Measurements from ENCODE around the gene ACIN1. TPM values are rescaled to one million over a fixed set of nuclear protein-coding genes. Genes with fewer than 3 reads are reported as not detected.

ACIN1 gene
- total RNA-seq, 2 experiments from 2014 or later, result 152 to 156 TPM

DNA sequence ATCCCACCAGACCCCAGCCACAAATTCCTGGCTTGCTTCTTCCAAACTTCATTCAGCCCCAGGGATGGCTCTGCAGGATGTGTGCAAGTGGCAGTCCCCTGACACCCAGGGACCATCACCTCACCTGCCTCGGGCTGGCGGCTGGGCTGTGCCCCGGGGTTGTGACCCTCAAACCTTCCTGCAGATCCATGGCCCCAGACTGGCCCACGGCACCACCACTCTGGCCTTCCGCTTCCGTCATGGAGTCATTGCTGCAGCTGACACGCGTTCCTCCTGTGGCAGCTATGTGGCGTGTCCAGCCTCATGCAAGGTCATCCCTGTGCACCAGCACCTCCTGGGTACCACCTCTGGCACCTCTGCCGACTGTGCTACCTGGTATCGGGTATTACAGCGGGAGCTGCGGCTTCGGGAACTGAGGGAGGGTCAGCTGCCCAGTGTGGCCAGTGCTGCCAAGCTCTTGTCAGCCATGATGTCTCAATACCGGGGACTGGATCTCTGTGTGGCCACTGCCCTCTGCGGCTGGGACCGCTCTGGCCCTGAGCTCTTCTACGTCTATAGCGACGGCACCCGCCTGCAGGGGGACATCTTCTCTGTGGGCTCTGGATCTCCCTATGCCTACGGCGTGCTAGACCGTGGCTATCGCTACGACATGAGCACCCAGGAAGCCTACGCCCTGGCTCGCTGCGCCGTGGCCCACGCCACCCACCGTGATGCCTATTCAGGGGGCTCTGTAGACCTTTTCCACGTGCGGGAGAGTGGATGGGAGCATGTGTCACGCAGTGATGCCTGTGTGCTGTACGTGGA is 52.6 kb downstream of the ACIN1 start, which contains the start of gene PSMB11:
TSS of gene PSMB11 (plus strand) at position 51 of the 804 bp plus-strand sequence. CDS start at position 65, 14 bp downstream.
- Mint-ChIP-seq H3K27ac (no peak within 1 kb of the TSS), H3K36me3 (ENCODE audit: low read depth) (no peaks in the 10 kb centered on the region), H3K9me3 (no peaks in the 10 kb centered on the region), H3K4me1 (ENCODE audit: low read depth) (no peaks in the 10 kb centered on the region), H3K4me3 (no peak within 1 kb of the TSS), H3K27me3 (ENCODE audit: low read depth) (no peaks in the 10 kb centered on the region)
- no peak for DNase-seq
- intact Hi-C loops (cut with micrococcal nuclease), result no loop called here
- CTCF ChIA-PET, result interaction anchor here (0.6 to 2.2 kb wide), 8 partner anchors 13 to 69 kb away, joined by 3 to 20 read pairs (median 4); partner anchors contain the start of gene CDH24

DNA sequence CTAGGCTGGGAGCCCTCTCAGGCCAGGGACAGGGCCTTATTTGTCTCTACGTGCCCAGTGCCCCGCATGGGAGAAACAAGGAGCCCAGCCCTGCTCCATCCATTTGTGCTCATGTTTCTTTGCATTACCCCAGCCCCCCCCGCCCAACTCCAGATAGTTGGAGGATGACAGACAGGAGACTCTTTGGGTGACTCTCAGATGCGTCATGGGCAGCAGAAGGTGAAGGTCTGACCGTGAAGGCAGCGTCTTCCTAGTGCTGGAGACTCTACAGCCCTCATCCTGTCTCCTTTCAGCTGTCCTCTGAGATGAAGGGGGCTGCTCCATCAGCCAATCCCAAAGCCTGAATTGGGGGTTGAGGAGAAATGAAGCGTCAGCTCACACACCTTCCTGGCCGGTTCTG is 53.2 kb downstream of the ACIN1 start:
- no peak for DNase-seq
- intact Hi-C loops (cut with micrococcal nuclease), result no loop called here
- no peak overlapping the region for H3K27ac Mint-ChIP-seq
- H3K9me3 Mint-ChIP-seq, result no peaks in the 10 kb centered on the region
- H3K4me1 Mint-ChIP-seq (ENCODE audit: low read depth), result no peaks in the 10 kb centered on the region
- no peaks in the 10 kb centered on the region for H3K36me3 Mint-ChIP-seq (ENCODE audit: low read depth)
- no peaks in the 10 kb centered on the region for H3K27me3 Mint-ChIP-seq (ENCODE audit: low read depth)
- CTCF ChIA-PET, result interaction anchor here (0.6 to 1.9 kb wide), 6 partner anchors 35 to 68 kb away, joined by 3 to 20 read pairs (median 4); no protein-coding TSS in a partner anchor
- H3K4me3 Mint-ChIP-seq, result no peak overlapping the region

DNA sequence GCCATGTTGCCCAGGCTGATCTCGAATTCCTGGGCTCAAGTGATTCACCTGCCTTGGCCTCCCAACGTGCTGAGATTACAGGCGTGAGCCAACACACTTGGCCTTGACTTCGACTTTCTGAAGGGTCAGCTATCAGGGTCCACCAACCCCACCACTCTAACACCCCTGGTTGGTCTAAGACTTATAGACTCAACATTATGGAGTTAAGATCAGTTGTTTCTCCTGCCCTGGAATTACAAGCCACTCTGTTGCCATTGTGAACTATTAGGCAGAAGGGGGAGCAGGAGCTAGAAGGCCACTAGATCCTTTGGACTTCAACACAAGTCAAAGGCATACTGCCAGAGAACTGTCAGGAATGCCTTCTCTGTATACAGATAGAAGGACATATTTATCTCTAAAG is 54.8 kb downstream of the ACIN1 start:
- H3K4me3 Mint-ChIP-seq, result no peak overlapping the region
- no peak overlapping the region for H3K27ac Mint-ChIP-seq
- no peaks in the 10 kb centered on the region for H3K27me3 Mint-ChIP-seq (ENCODE audit: low read depth)
- H3K36me3 Mint-ChIP-seq (ENCODE audit: low read depth), result no peaks in the 10 kb centered on the region
- no peak for DNase-seq
- peaks cover 8% of the 10 kb centered on the region for H3K4me1 Mint-ChIP-seq (ENCODE audit: low read depth)
- H3K9me3 Mint-ChIP-seq, result no peaks in the 10 kb centered on the region
- CTCF ChIA-PET, result interaction anchor here (0.6 to 1.8 kb wide), 8 partner anchors 14 to 99 kb away, joined by 3 to 6 read pairs (median 4); no protein-coding TSS in a partner anchor
- intact Hi-C loops (cut with micrococcal nuclease), result no loop called here

DNA sequence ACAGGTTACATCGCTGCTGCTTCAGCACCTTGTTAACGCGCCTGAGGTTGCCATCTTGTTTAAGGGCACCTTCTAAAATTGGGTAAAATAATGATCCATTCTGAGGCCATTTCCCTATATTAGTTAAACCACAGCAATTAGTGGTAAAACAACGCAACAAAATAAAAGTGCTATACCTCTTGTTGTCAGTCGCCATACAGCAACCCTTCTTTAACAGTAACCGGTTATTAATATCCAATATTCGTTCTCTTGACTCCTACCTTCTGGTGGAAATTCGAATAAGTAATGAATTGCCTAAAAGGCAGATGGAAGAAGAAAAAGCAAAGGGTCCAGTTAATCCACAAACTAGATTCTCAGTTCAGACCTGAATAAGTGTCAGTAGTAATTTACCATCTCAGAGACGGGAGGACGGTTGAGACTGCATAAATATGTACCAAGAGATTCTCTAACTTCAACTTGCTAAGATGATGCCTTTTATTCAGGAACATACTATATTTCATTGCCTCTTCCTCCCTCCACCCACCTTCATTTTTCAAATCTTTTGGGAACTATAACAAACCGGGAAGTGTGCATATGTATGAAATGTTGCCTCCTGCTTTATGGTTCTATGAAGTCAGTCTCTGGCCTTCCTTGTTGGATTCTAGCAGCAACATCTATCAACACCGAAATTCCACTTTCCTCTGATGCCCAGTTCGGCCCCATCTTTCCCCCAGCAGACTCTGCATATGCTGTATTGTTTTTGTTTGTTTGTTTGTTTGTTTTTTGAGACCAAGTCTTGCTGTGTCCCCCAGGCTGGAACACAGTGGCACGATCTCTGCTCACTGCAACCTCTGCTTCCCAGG is 59.4 kb downstream of the ACIN1 start:
- intact Hi-C loops (cut with micrococcal nuclease), result loop anchor here (1.0 to 2.0 kb wide), 7 partner anchors 22 to 446 kb away; partner anchors contain the start of genes CDH24, DAD1, LRP10 and OXA1L
- Mint-ChIP-seq H3K4me3 (peak overlapping the region; percentile 88), H3K4me1 (ENCODE audit: low read depth) (peaks cover 34% of the 10 kb centered on the region), H3K27ac (peak overlapping the region; percentile 96), H3K9me3 (no peaks in the 10 kb centered on the region), H3K27me3 (ENCODE audit: low read depth) (no peaks in the 10 kb centered on the region), H3K36me3 (ENCODE audit: low read depth) (peaks cover 35% of the 10 kb centered on the region)
- no peak for DNase-seq
- CTCF ChIA-PET, result interaction anchor here (2.6 kb wide), 1 partner anchor 23 kb away, joined by 10 read pairs; the partner anchor contains the start of gene CDH24

DNA sequence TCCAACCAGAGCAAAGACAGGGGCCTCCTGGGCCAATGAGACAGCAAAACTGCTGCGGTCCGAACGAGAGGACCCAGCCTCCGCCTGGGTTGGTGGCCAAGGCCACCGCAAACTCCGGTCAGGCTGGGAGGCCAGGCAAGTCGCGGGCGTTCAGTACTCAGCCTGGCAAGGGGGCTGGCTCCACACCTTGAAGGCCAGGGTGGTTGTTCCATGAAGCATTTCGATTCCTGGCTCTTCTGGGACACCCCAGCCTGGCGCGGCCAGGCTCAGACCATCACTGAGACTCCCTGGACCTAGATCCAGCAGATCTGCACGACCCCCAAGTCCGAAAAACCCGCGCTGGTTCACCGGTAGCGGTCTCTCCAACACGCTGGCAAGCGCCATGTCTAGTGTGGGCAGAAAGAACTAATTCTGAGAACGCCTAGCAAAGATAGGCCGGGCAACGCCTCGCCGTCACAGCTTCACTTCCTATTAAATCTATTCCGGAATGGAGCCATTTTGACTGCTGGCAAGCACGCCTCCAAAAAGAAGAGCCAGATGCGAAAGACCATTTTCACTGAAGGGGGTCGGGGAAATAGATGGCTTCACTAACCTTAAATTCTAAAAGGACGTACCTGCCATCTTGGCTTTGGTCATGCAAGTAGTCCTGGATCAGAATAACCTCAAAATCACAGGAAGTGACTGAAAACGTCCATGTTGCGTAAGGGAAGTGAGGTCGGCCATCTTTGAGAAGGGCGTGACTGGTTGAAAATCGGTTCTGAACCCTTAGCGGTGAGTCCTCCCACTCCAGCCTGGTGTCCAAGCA is 60.2 kb downstream of the ACIN1 start, which contains the start of gene PSMB5:
TSS of gene PSMB5 (minus strand) at position 403 of the 805 bp plus-strand sequence. CDS start at position 384, 19 bp downstream.
- Mint-ChIP-seq H3K4me1 (ENCODE audit: low read depth) (peaks cover 34% of the 10 kb centered on the region), H3K27ac (peak within 1 kb of the TSS; percentile 96), H3K4me3 (peak within 1 kb of the TSS; percentile 88), H3K36me3 (ENCODE audit: low read depth) (peaks cover 35% of the 10 kb centered on the region), H3K9me3 (no peaks in the 10 kb centered on the region), H3K27me3 (ENCODE audit: low read depth) (no peaks in the 10 kb centered on the region)
- intact Hi-C loops (cut with micrococcal nuclease), result loop anchor here (1.0 to 2.0 kb wide), 11 partner anchors 9 to 445 kb away; partner anchors contain the start of genes ACIN1, C14orf119, CDH24 and DAD1
- CTCF ChIA-PET, result interaction anchor here (0.6 to 2.6 kb wide), 5 partner anchors 24 to 83 kb away, joined by 3 to 20 read pairs (median 3); partner anchors contain the start of gene CDH24
- peak; percentile 96 for DNase-seq

DNA sequence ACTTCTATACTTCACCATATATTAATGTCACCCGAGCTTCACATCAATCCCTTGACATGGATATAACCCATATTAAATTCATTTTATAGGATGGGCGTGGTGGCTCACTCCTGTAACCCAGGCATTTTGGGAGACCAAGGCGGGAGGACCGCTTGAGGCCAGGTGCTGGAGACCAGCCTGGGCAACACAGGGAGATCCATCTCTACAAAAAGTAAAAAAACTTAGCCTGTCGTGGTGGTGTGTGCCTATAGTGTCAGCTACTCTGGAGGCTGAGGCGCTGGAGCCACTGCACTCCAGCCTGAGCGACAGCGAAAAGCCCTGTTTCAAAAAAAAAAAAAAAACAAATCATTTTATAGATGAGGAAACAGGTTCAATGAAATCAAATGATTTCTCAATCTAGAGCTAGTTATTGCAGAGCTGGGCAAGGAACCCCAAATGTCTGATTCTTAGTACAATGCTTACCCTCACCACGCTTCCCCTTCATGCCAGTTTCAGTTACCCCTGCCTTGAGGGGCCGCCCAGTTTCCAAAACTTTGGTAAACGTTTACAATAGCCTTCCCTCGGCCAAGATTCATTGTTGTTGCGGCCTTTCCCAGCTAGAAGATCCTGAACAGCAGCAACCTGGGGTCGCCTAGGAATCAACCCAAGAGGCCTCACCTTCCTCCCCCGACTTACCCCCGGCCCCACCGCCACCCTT is 61.0 kb downstream of the ACIN1 start:
- peaks cover 40% of the 10 kb centered on the region for H3K4me1 Mint-ChIP-seq (ENCODE audit: low read depth)
- CTCF ChIA-PET, result interaction anchor here (0.6 to 6.7 kb wide), 11 partner anchors 9 to 82 kb away, joined by 3 to 25 read pairs (median 4); partner anchors contain the start of gene CDH24
- peaks cover 41% of the 10 kb centered on the region for H3K36me3 Mint-ChIP-seq (ENCODE audit: low read depth)
- H3K27ac Mint-ChIP-seq, result peak overlapping the region; percentile 96
- intact Hi-C loops (cut with micrococcal nuclease), result loop anchor here (1.0 to 2.0 kb wide), 5 partner anchors 9 to 287 kb away; partner anchors contain the start of genes ACIN1, C14orf119, LRP10 and PABPN1
- no peaks in the 10 kb centered on the region for H3K9me3 Mint-ChIP-seq
- no peaks in the 10 kb centered on the region for H3K27me3 Mint-ChIP-seq (ENCODE audit: low read depth)
- H3K4me3 Mint-ChIP-seq, result peak overlapping the region; percentile 88
- DNase-seq, result no peak

DNA sequence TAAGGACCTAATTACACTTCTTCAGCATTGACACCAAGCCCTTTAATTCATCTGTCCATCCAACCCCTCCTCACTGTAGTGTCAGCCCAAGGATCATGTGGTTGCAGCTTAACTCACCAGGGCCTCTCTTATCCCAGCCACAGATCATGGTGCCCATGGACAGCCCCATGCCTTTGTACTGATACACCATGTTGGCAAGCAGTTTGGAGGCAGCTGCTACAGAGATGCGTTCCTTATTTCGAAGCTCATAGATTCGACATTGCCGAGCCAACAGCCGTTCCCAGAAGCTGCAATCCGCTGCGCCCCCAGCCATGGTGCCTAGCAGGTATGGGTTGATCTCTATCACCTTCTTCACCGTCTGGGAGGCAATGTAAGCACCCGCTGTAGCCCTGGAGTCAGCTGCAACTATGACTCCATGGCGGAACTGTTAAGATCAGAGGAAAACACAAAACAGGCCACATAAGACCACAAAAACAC is 61.6 kb downstream of the ACIN1 start:
- peak overlapping the region; percentile 96 for H3K27ac Mint-ChIP-seq
- intact Hi-C loops (cut with micrococcal nuclease), result no loop called here
- no peaks in the 10 kb centered on the region for H3K27me3 Mint-ChIP-seq (ENCODE audit: low read depth)
- CTCF ChIA-PET, result interaction anchor here (0.6 to 6.7 kb wide), 10 partner anchors 9 to 104 kb away, joined by 3 to 25 read pairs (median 5); partner anchors contain the start of gene CDH24
- no peak for DNase-seq
- H3K9me3 Mint-ChIP-seq, result no peaks in the 10 kb centered on the region
- peak overlapping the region; percentile 88 for H3K4me3 Mint-ChIP-seq
- peaks cover 44% of the 10 kb centered on the region for H3K4me1 Mint-ChIP-seq (ENCODE audit: low read depth)
- peaks cover 45% of the 10 kb centered on the region for H3K36me3 Mint-ChIP-seq (ENCODE audit: low read depth)

DNA sequence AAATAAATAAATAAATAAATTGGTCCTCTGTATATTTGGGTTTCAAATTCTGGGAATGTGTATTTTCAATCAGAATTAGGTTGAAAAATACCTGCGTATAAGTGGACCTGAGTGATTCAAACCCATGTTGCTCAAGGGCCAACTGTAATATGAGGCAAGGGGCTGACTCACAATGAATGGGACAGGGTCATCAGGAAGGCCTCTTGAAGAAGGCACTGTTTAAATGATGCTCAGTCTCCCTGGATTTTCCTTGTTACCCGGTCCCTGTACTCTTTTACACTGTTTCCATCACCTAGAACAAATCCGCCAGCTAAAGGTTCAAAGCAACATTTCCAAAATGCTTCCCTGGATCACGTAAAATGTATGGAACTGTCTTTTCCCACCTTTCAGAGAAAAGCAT is 64.0 kb downstream of the ACIN1 start:
- DNase-seq, result no peak
- intact Hi-C loops (cut with micrococcal nuclease), result no loop called here
- Mint-ChIP-seq H3K9me3 (no peaks in the 10 kb centered on the region), H3K4me3 (no peak overlapping the region), H3K27me3 (ENCODE audit: low read depth) (no peaks in the 10 kb centered on the region), H3K36me3 (ENCODE audit: low read depth) (peaks cover 55% of the 10 kb centered on the region), H3K27ac (peak overlapping the region; percentile 7), H3K4me1 (ENCODE audit: low read depth) (peaks cover 55% of the 10 kb centered on the region)
- CTCF ChIA-PET, result interaction anchor here (0.9 to 6.7 kb wide), 6 partner anchors 9 to 102 kb away, joined by 4 to 25 read pairs (median 5); partner anchors contain the start of genes CDH24 and PRMT5

DNA sequence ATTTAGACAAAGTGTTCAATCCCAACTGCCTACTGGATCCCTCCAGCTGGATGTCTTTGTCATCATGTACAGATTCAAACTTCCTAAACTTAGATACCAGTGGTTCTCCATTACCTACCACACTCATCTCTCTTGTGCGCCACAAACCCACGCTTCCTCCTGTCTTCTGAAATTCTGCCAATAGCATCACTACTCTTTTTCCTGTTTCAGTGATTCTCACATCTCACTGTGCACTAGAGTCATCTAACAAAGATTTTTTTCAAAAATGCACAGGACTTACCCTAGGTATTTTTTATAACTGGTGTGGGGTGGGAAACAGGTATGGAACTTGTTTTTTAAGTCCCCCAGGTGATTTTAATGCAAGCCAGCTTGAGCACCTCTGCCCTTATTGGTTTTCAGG is 66.1 kb downstream of the ACIN1 start:
- intact Hi-C loops (cut with micrococcal nuclease), result no loop called here
- DNase-seq, result peak; percentile 63

DNA sequence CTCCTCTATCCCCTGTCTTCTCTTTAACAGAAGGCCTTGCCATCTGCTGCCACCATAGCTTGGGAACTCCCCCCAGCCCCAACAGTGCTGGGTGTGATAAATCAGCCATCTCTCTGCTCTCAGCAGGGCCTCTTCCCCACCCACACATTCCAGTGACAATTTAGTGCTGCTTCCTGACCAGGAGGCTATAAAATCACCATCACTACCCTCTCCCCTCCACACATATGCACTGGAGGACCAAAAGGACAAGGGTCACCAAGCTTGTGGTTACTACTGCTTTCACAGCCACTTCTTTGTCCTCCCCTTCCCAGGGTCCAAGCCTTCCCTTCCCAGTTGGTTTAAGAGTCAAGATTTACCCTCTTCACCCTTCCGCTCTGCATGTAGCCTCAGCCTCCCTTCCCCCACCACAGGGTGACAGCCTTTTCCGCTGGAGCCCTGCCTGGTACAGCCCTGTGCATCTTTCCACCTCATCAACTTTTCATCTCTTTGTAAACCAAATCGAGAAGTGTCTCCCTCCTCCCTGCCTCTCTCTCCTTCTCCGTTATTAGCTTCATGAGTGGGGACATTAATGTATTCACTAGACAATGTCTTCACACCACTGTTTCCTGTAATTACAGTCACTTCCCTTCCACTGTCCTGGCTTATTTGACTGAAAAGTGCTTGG is 69.7 kb downstream of the ACIN1 start:
- H3K9me3 Mint-ChIP-seq, result no peaks in the 10 kb centered on the region
- DNase-seq, result peak; percentile 55
- peaks cover 52% of the 10 kb centered on the region for H3K36me3 Mint-ChIP-seq (ENCODE audit: low read depth)
- H3K4me1 Mint-ChIP-seq (ENCODE audit: low read depth), result peaks cover 73% of the 10 kb centered on the region
- no peaks in the 10 kb centered on the region for H3K27me3 Mint-ChIP-seq (ENCODE audit: low read depth)
- peak overlapping the region; percentile 16 for H3K4me3 Mint-ChIP-seq
- CTCF ChIA-PET, result interaction anchor here (1.1 to 2.1 kb wide), 4 partner anchors 8 to 30 kb away, joined by 3 to 11 read pairs (median 8); no protein-coding TSS in a partner anchor
- intact Hi-C loops (cut with micrococcal nuclease), result loop anchor here (1.0 kb wide), 2 partner anchors 9 to 18 kb away; partner anchors contain the start of gene PSMB5
- peak overlapping the region; percentile 85 for H3K27ac Mint-ChIP-seq

More for the DNA sequence above, 66.1 kb downstream of the ACIN1 start:
- peak overlapping the region; percentile 82 for H3K27ac Mint-ChIP-seq
- no peaks in the 10 kb centered on the region for H3K27me3 Mint-ChIP-seq (ENCODE audit: low read depth)
- H3K36me3 Mint-ChIP-seq (ENCODE audit: low read depth), result peaks cover 66% of the 10 kb centered on the region
- H3K4me1 Mint-ChIP-seq (ENCODE audit: low read depth), result peaks cover 63% of the 10 kb centered on the region
- H3K9me3 Mint-ChIP-seq, result no peaks in the 10 kb centered on the region
- CTCF ChIA-PET, result interaction anchor here (0.7 to 6.7 kb wide), 6 partner anchors 8 to 40 kb away, joined by 3 to 25 read pairs (median 4); no protein-coding TSS in a partner anchor
- H3K4me3 Mint-ChIP-seq, result peak overlapping the region; percentile 32

Data from activated naive CD4-positive, alpha-beta T cell treated with anti-CD3 and anti-CD28 coated beads for 36 hours (primary cell).